Adrenal gland (tissue), 12 donors: ENCODE measurements around the gene CAMK1D. TPM values are rescaled to one million over a fixed set of nuclear protein-coding genes. Genes with fewer than 3 reads are reported as not detected.

Experiments used
- DNase-seq, 7 donors: peaks; one replicate each; pipeline ENCODE4 v3.0.0-alpha.2; 2019 to 2020
- H3K27ac ChIP-seq, 5 donors: fragments of 200-600 bp; sonication (generic) in 4 of 5; 1 replicate in 3 of 5; 2 replicates in 2 of 5; pipeline versions ENCODE4 v1.5.1 to v1.8.0; 2016 to 2020; ENCODE audit warnings: mild to moderate bottlenecking in 1 of 5
- H3K27me3 ChIP-seq: fragments of 200-600 bp; 2 replicates; pipeline ENCODE4 v1.8.0; 2021
- H3K36me3 ChIP-seq, 2 donors: fragments of 200-600 bp; replicated peaks in 1 of 2; 1 replicate in 1 of 2; 2 replicates in 1 of 2; pipeline versions ENCODE4 v1.5.1 to v1.8.0; 2018 to 2022
- H3K4me1 ChIP-seq, 2 donors: fragments of 200-600 bp; replicated peaks in 1 of 2; 1 replicate in 1 of 2; 2 replicates in 1 of 2; pipeline versions ENCODE4 v1.5.1 to v1.8.0; 2018 to 2021
- H3K4me3 ChIP-seq, 4 donors: fragments of 200-600 bp; sonication (generic) in 3 of 4; one replicate each; pipeline ENCODE4 v1.5.1; 2016 to 2018
- H3K9me3 ChIP-seq, 3 donors: fragments of 200-600 bp; sonication (generic) in 1 of 3; replicated peaks in 1 of 3; 1 replicate in 2 of 3; 2 replicates in 1 of 3; pipeline versions ENCODE4 v1.5.1 to v1.8.0; 2016 to 2021
- CTCF ChIP-seq, 6 experiments: fragments of 450-650 bp in 4 of 6; fragments of 200-600 bp in 2 of 6; sonication (generic) in 1 of 6; IDR thresholded peaks; 1 replicate in 5 of 6; 2 replicates in 1 of 6; pipeline versions ENCODE4 v1.5.1 to v1.8.0; 2016 to 2021; ENCODE audit warnings: antibody characterized with exemption in 6 of 6, mild to moderate bottlenecking in 2 of 6, moderate library complexity in 1 of 6
- POLR2A ChIP-seq, 2 donors: fragments of 450-650 bp; IDR thresholded peaks; one replicate each; pipeline ENCODE4 v1.6.1; 2017; ENCODE audit warnings: antibody characterized with exemption in 2 of 2, mild to moderate bottlenecking in 2 of 2, moderate library complexity in 1 of 2
- whole genome bisulfite sequencing, 4 donors: extraction: QIAGEN DNeasy Blood & Tissue Kit in 2 of 4; methylation state at CpG; one replicate each; pipeline versions ENCODE4 v1.1.5 to v1.1.7; 2013 to 2017; 5-methylcytosine and 5-hydroxymethylcytosine counted together
- intact Hi-C, 2 donors: fragments of 100-400 bp; cut with DNase I; formaldehyde crosslinking; loops; one replicate each; pipeline versions ENCODE4 v1.14.1 to v1.15.0; 2022 to 2023
- polyA plus RNA-seq, 3 donors: library from polyadenylated mRNA; stranded (reverse); fragments of 200-250 nt in 2 of 3; fragments of 350-450 nt in 1 of 3; fragmentation: Illumina TruSeq in 1 of 3; extraction: RNeasy Lipid Tissue Mini Kit (QIAGEN cat#74804) in 1 of 3; gene quantifications; one replicate each; pipeline ENCODE4 v1.2.3, GENCODE V29; 2013 to 2014
- total RNA-seq, 9 donors: library from RNA; depleted of rRNA in 4 of 9; stranded (reverse); fragments of >200 nt in 4 of 9; fragments of 120-200 nt in 1 of 9; fragmentation: NEBNext Ultra II Directional in 1 of 9; extraction: Animal tissue kit (Norgen Biotek cat#: 25700) in 1 of 9; gene quantifications; one replicate each; pipeline versions ENCODE4 v1.1.0 to v1.2.4, GENCODE V29; 2013 to 2023
- donor health status: healthy with polysubstance abuse.
- donor health status: Bipolar disorder and iron deficiency.
- donor health status: DM: yes; HTN: yes; CAD: no.
- donor health status: DM: no; HTN: no; CAD: no.
- donor health status: DM: no; HTN: no; CAD: no.
- donor health status: DM: yes; HTN: yes; CAD: no.

The CAMK1D gene
- total and polyA plus RNA-seq, 12 donors, result 2.3 to 9.4 (median 6.5) TPM

- H3K27me3 ChIP-seq, result no peaks in the 10 kb centered on the region
- no peak for DNase-seq
- no peaks in the 10 kb centered on the region for H3K4me1 ChIP-seq
- no peak overlapping the region for H3K4me3 ChIP-seq
- H3K36me3 ChIP-seq, result no peaks in the 10 kb centered on the region
- H3K27ac ChIP-seq, result no peak overlapping the region
- TF ChIP-seq POLR2A (IDR thresholded peaks at IDR 0.05) (no peak), CTCF (IDR thresholded peaks at IDR 0.05) (no peak)
- intact Hi-C loops, result no loop called here
- H3K9me3 ChIP-seq, result no peaks in the 10 kb centered on the region
These were observed 325.8 kb downstream of the CAMK1D start for GRCh38 chr10:12675186-12675585.

GRCh38 chr10:12679636-12680035 lies 330.3 kb downstream of the CAMK1D start:
- Histone ChIP-seq H3K27ac (no peak overlapping the region), H3K36me3 (no peaks in the 10 kb centered on the region), H3K9me3 (no peaks in the 10 kb centered on the region), H3K4me3 (no peak overlapping the region), H3K4me1 (no peaks in the 10 kb centered on the region), H3K27me3 (no peaks in the 10 kb centered on the region)
- DNase-seq, result no peak
- 90 to 94% (median 91%) methylated on average over 6 of the region's 6 CpGs for WGBS, 4 donors
- TF ChIP-seq POLR2A (IDR thresholded peaks at IDR 0.05), result no peak
- intact Hi-C loops, result no loop called here

GRCh38 chr10:12681252-12681651 lies 331.9 kb downstream of the CAMK1D start:
- intact Hi-C loops, result no loop called here

GRCh38 chr10:12684784-12685183 lies 335.4 kb downstream of the CAMK1D start:
- WGBS, 4 donors, result 76 to 95% (median 92%) methylated on average over 8 of the region's 8 CpGs
- no peak for DNase-seq
- Histone ChIP-seq H3K27ac (no peak overlapping the region), H3K4me3 (no peak overlapping the region), H3K27me3 (no peaks in the 10 kb centered on the region), H3K36me3 (no peaks in the 10 kb centered on the region), H3K4me1 (no peaks in the 10 kb centered on the region), H3K9me3 (no peaks in the 10 kb centered on the region)
- intact Hi-C loops, result no loop called here
- no peak for TF ChIP-seq CTCF (IDR thresholded peaks at IDR 0.05)
- TF ChIP-seq POLR2A (IDR thresholded peaks at IDR 0.05), result no peak

More at GRCh38 chr10:12681252-12681651, 331.9 kb downstream of the CAMK1D start:
- no peaks in the 10 kb centered on the region for H3K36me3 ChIP-seq
- H3K27me3 ChIP-seq, result no peaks in the 10 kb centered on the region
- no peak overlapping the region for H3K27ac ChIP-seq
- no peaks in the 10 kb centered on the region for H3K9me3 ChIP-seq
- H3K4me1 ChIP-seq, result no peaks in the 10 kb centered on the region
- TF ChIP-seq POLR2A (IDR thresholded peaks at IDR 0.05) (no peak), CTCF (IDR thresholded peaks at IDR 0.05) (no peak)
- WGBS, 4 donors, result 91 to 94% (median 92%) methylated on average over 5 of the region's 5 CpGs
- no peak overlapping the region for H3K4me3 ChIP-seq
- DNase-seq, result no peak

- no peak overlapping the region for H3K4me3 ChIP-seq
- H3K27me3 ChIP-seq, result no peaks in the 10 kb centered on the region
- no peaks in the 10 kb centered on the region for H3K36me3 ChIP-seq
- DNase-seq, result no peak
- WGBS, 4 donors, result 76 to 81% (median 78%) methylated on average over 10 to 11 of the region's 11 CpGs
- intact Hi-C loops, result no loop called here
- no peaks in the 10 kb centered on the region for H3K9me3 ChIP-seq
- H3K27ac ChIP-seq, result no peak overlapping the region
- H3K4me1 ChIP-seq, result no peaks in the 10 kb centered on the region
- TF ChIP-seq POLR2A (IDR thresholded peaks at IDR 0.05) (no peak), CTCF (IDR thresholded peaks at IDR 0.05) (no peak)
These were observed 336.1 kb downstream of the CAMK1D start for GRCh38 chr10:12685261-12686058.
